Neural cell (in vitro differentiated cells): ENCODE measurements around the gene WDR91. TPM values are rescaled to one million over a fixed set of nuclear protein-coding genes. Genes with fewer than 3 reads are reported as not detected.

Experiments
- H2AFZ ChIP-seq: fragments of 200-600, 300-800 bp; sonication (generic), shearing (Covaris generic); 2 replicates; pipeline ENCODE4 v1.6.0; 2014; ENCODE audit warnings: low read depth, mild to moderate bottlenecking, antibody characterized with exemption, low read length, moderate library complexity
- H3F3A ChIP-seq: fragments of 200-600 bp; shearing (Covaris generic); 2 replicates; pipeline ENCODE4 v1.6.1; 2016; ENCODE audit warnings: mild to moderate bottlenecking, moderate library complexity, mixed read lengths, antibody characterized with exemption, low read length; ENCODE audit not compliant: insufficient read depth, poor library complexity, severe bottlenecking
- H3K27ac ChIP-seq: fragments of 200-600, 300-800 bp; sonication (generic), shearing (Covaris generic); 2 replicates; pipeline ENCODE4 v1.5.1; 2014; ENCODE audit warnings: mild to moderate bottlenecking, low read length, moderate library complexity
- H3K27me3 ChIP-seq: fragments of 300-800, 200-600 bp; sonication (generic), shearing (Covaris generic); 2 replicates; pipeline ENCODE4 v1.6.0; 2014; ENCODE audit warnings: mild to moderate bottlenecking, low read depth, low read length, moderate library complexity; ENCODE audit not compliant: insufficient read depth
- H3K36me3 ChIP-seq: fragments of 300-800, 200-600 bp; sonication (generic), shearing (Covaris generic); 2 replicates; pipeline ENCODE4 v1.5.1; 2014; ENCODE audit warnings: mild to moderate bottlenecking, antibody characterized with exemption, low read length, moderate library complexity; ENCODE audit not compliant: insufficient read depth
- H3K4me2 ChIP-seq: fragments of 300-800, 200-600 bp; sonication (generic), shearing (Covaris generic); 2 replicates; pipeline ENCODE4 v1.6.0; 2014; ENCODE audit warnings: mild to moderate bottlenecking, low read length
- H3K4me3 ChIP-seq: fragments of 300-800, 200-600 bp; sonication (generic), shearing (Covaris generic); 2 replicates; pipeline ENCODE4 v1.5.1; 2014; ENCODE audit warnings: mild to moderate bottlenecking, low read length, moderate library complexity
- H3K79me2 ChIP-seq: fragments of 200-600 bp; shearing (Covaris generic); replicated peaks from 2 replicates; pipeline ENCODE4 v1.6.0; 2014; ENCODE audit warnings: mild to moderate bottlenecking, low read length, moderate library complexity; ENCODE audit not compliant: insufficient read depth
- H3K9ac ChIP-seq: fragments of 300-800, 200-600 bp; sonication (generic), shearing (Covaris generic); 2 replicates; pipeline ENCODE4 v1.6.1; 2016; ENCODE audit warnings: mild to moderate bottlenecking, low read length, mixed read lengths
- H3K9me2 ChIP-seq: fragments of 200-600 bp; shearing (Covaris generic); 2 replicates; pipeline ENCODE4 v1.6.1; 2016; ENCODE audit warnings: mild to moderate bottlenecking, low read length, mixed read lengths; ENCODE audit not compliant: insufficient read depth
- H3K9me3 ChIP-seq: fragments of 200-600, 300-800 bp; sonication (generic), shearing (Covaris generic); 2 replicates; pipeline ENCODE4 v1.6.1; 2016; ENCODE audit warnings: mild to moderate bottlenecking, mixed run types, low read length, moderate library complexity, mixed read lengths
- H4K20me1 ChIP-seq: fragments of 200-600 bp; shearing (Covaris generic); 2 replicates; pipeline ENCODE4 v1.6.1; 2016; ENCODE audit warnings: mild to moderate bottlenecking, mixed run types; ENCODE audit not compliant: insufficient read depth
- CTCF ChIP-seq: fragments of 450-650 bp; IDR thresholded peaks from 2 replicates; pipeline ENCODE4 v1.5.1; 2014; ENCODE audit warnings: antibody characterized with exemption, mild to moderate bottlenecking, moderate library complexity; ENCODE audit not compliant: poor library complexity, severe bottlenecking
- EP300 ChIP-seq: fragments of 450-650 bp; conservative IDR thresholded peaks from 2 replicates; pipeline ENCODE4 v1.6.1; 2014; ENCODE audit warnings: antibody characterized with exemption, mild to moderate bottlenecking, moderate library complexity; ENCODE audit not compliant: poor library complexity, severe bottlenecking
- EZH2 ChIP-seq: fragments of 200-600, 300-800 bp; shearing (Covaris generic), sonication (generic); IDR thresholded peaks from 2 replicates; pipeline ENCODE4 v1.6.1; 2014; ENCODE audit warnings: antibody characterized with exemption, low read length, borderline replicate concordance, mild to moderate bottlenecking; ENCODE audit not compliant: insufficient read depth, poor library complexity, severe bottlenecking
- MXI1 ChIP-seq: fragments of 450-650 bp; conservative IDR thresholded peaks from 2 replicates; pipeline ENCODE4 v1.6.1; 2014; ENCODE audit warnings: antibody characterized with exemption, mild to moderate bottlenecking; ENCODE audit not compliant: poor library complexity, severe bottlenecking
- POLR2AphosphoS5 ChIP-seq: IDR thresholded peaks from 2 replicates; pipeline ENCODE4 v1.6.1; 2012
- RAD21 ChIP-seq: fragments of 450-650 bp; conservative IDR thresholded peaks from 2 replicates; pipeline ENCODE4 v1.6.1; 2014; ENCODE audit warnings: antibody characterized with exemption, mild to moderate bottlenecking, moderate library complexity
- REST ChIP-seq: IDR thresholded peaks from 2 replicates; pipeline ENCODE4 v1.6.1; 2012; ENCODE audit warnings: borderline replicate concordance
- SMC3 ChIP-seq: fragments of 450-650 bp; conservative IDR thresholded peaks from 2 replicates; pipeline ENCODE4 v1.6.1; 2014; ENCODE audit warnings: antibody characterized with exemption, mild to moderate bottlenecking, moderate library complexity; ENCODE audit not compliant: poor library complexity
- TAF1 ChIP-seq: IDR thresholded peaks from 2 replicates; pipeline ENCODE4 v1.6.1; 2012; ENCODE audit warnings: low read depth
- polyA plus RNA-seq: library from polyadenylated mRNA; depleted of rRNA; stranded (reverse); fragments of >200 nt; gene quantifications from 2 replicates; pipeline ENCODE4 v1.2.3, GENCODE V29; 2014

Gene WDR91
- polyA plus RNA-seq, 1 donor from 2014 or later = 17.7 TPM

GRCh38 chr7:135181261-135181928, 29.9 kb downstream of the WDR91 start:
- Histone ChIP-seq H3K4me3 (no peak overlapping the region), H3K9me2 (no peaks in the 10 kb centered on the region), H3K79me2 (no peaks in the 10 kb centered on the region), H3K27me3 (no peaks in the 10 kb centered on the region), H4K20me1 (no peaks in the 10 kb centered on the region), H3K9ac (no peak overlapping the region), H3K36me3 (peaks cover 10% of the 10 kb centered on the region), H3K27ac (no peak overlapping the region), H2AFZ (no peak overlapping the region), H3F3A (no peaks in the 10 kb centered on the region), H3K4me2 (no peak overlapping the region), H3K9me3 (peaks cover 11% of the 10 kb centered on the region)
- TF ChIP-seq TAF1 (no peak), REST (no peak), SMC3 (no peak)

GRCh38 chr7:135180122-135180521, 31.2 kb downstream of the WDR91 start:
- no peak for TF ChIP-seq POLR2AphosphoS5
- TF ChIP-seq TAF1 = no peak
- Histone ChIP-seq H3K79me2 (no peaks in the 10 kb centered on the region), H3K27me3 (no peaks in the 10 kb centered on the region), H2AFZ (no peak overlapping the region), H3K9me3 (peaks cover 11% of the 10 kb centered on the region), H3K9me2 (no peaks in the 10 kb centered on the region), H3K36me3 (no peaks in the 10 kb centered on the region), H3K4me3 (no peak overlapping the region), H4K20me1 (no peaks in the 10 kb centered on the region), H3K4me2 (no peak overlapping the region), H3F3A (no peaks in the 10 kb centered on the region), H3K9ac (no peak overlapping the region), H3K27ac (no peak overlapping the region)

GRCh38 chr7:135179321-135179925, 31.9 kb downstream of the WDR91 start:
- TF ChIP-seq EZH2 (no peak), MXI1 (no peak), REST (no peak), SMC3 (no peak), POLR2AphosphoS5 (no peak), EP300 (no peak), CTCF (no peak), TAF1 (no peak), RAD21 (no peak)
- Histone ChIP-seq H3F3A (no peaks in the 10 kb centered on the region), H3K27ac (no peak overlapping the region), H3K4me2 (no peak overlapping the region), H3K9me3 (peaks cover 11% of the 10 kb centered on the region), H3K9ac (no peak overlapping the region), H2AFZ (no peak overlapping the region), H3K9me2 (no peaks in the 10 kb centered on the region), H3K36me3 (no peaks in the 10 kb centered on the region), H4K20me1 (no peaks in the 10 kb centered on the region), H3K4me3 (no peak overlapping the region), H3K27me3 (no peaks in the 10 kb centered on the region), H3K79me2 (no peaks in the 10 kb centered on the region)
